ENCODE data around the gene ADGB. TPM values are rescaled to one million over a fixed set of nuclear protein-coding genes. Genes with fewer than 3 reads are reported as not detected.

The ADGB gene
- total RNA-seq, 1 donor from 2014 or later = not detected

GRCh38 chr6:146679386-146679785 is 80.6 kb downstream of the ADGB start:
- Histone ChIP-seq H3K36me3 (no peaks in the 10 kb centered on the region), H3K27me3 (ENCODE audit: low read depth) (no peaks in the 10 kb centered on the region), H3K27ac (replicated peaks) (no peak overlapping the region), H3K9me3 (replicated peaks) (no peaks in the 10 kb centered on the region), H3K4me1 (no peaks in the 10 kb centered on the region), H3K4me3 (no peak overlapping the region)
- intact Hi-C loops (cut with micrococcal nuclease) = no loop called here
- no peak for DNase-seq
- TF ChIP-seq CTCF (IDR thresholded peaks at IDR 0.05; ENCODE audit: borderline replicate concordance) = no peak

- no peak for TF ChIP-seq CTCF (IDR thresholded peaks at IDR 0.05; ENCODE audit: borderline replicate concordance)
- Histone ChIP-seq H3K36me3 (no peaks in the 10 kb centered on the region), H3K27ac (replicated peaks) (no peak overlapping the region), H3K4me1 (no peaks in the 10 kb centered on the region), H3K27me3 (ENCODE audit: low read depth) (no peaks in the 10 kb centered on the region), H3K9me3 (replicated peaks) (no peaks in the 10 kb centered on the region), H3K4me3 (no peak overlapping the region)
- intact Hi-C loops (cut with micrococcal nuclease) = no loop called here
- DNase-seq = no peak
Measured at GRCh38 chr6:146682919-146683318, 84.1 kb downstream of the ADGB start.

- no peak for TF ChIP-seq CTCF (IDR thresholded peaks at IDR 0.05; ENCODE audit: borderline replicate concordance)
- Histone ChIP-seq H3K4me1 (no peaks in the 10 kb centered on the region), H3K27me3 (ENCODE audit: low read depth) (peaks cover 10% of the 10 kb centered on the region), H3K4me3 (no peak overlapping the region), H3K9me3 (replicated peaks) (no peaks in the 10 kb centered on the region), H3K36me3 (no peaks in the 10 kb centered on the region), H3K27ac (replicated peaks) (no peak overlapping the region)
- DNase-seq = no peak
- intact Hi-C loops (cut with micrococcal nuclease) = loop anchor here (10.0 kb wide), 1 partner anchor 755 kb away; no protein-coding TSS in a partner anchor
Measured at GRCh38 chr6:146689806-146690205, 91.0 kb downstream of the ADGB start.

GRCh38 chr6:146693342-146693741 is 94.6 kb downstream of the ADGB start:
- Histone ChIP-seq H3K27me3 (ENCODE audit: low read depth) (peaks cover 10% of the 10 kb centered on the region), H3K9me3 (replicated peaks) (no peaks in the 10 kb centered on the region), H3K27ac (replicated peaks) (no peak overlapping the region), H3K4me1 (no peaks in the 10 kb centered on the region), H3K4me3 (no peak overlapping the region), H3K36me3 (no peaks in the 10 kb centered on the region)
- no peak for DNase-seq
- TF ChIP-seq CTCF (IDR thresholded peaks at IDR 0.05; ENCODE audit: borderline replicate concordance) = no peak
- intact Hi-C loops (cut with micrococcal nuclease) = loop anchor here (10.0 kb wide), 1 partner anchor 759 kb away; no protein-coding TSS in a partner anchor

GRCh38 chr6:146697921-146698320 is 99.1 kb downstream of the ADGB start:
- H3K4me3 ChIP-seq = no peak overlapping the region
- no peak for DNase-seq
- no peaks in the 10 kb centered on the region for H3K9me3 ChIP-seq (replicated peaks)
- intact Hi-C loops (cut with micrococcal nuclease) = loop anchor here (10.0 kb wide), 1 partner anchor 763 kb away; no protein-coding TSS in a partner anchor
- H3K4me1 ChIP-seq = no peaks in the 10 kb centered on the region
- no peak for TF ChIP-seq CTCF (IDR thresholded peaks at IDR 0.05; ENCODE audit: borderline replicate concordance)
- peaks cover 10% of the 10 kb centered on the region for H3K27me3 ChIP-seq (ENCODE audit: low read depth)
- no peak overlapping the region for H3K27ac ChIP-seq (replicated peaks)
- no peaks in the 10 kb centered on the region for H3K36me3 ChIP-seq

Data from left ventricle myocardium inferior (tissue), 1 donor.